T-cell (primary cell): ENCODE measurements around the gene CPNE4. TPM values are rescaled to one million over a fixed set of nuclear protein-coding genes. Genes with fewer than 3 reads are reported as not detected.
"Not testable (repeated sequence)": the region's sequence is repeated elsewhere in the genome, so short reads cannot be mapped to it uniquely, and the experiment has no call there.

Source experiments
- ATAC-seq, 4 experiments: fragments of 200-7000 bp in 3 of 4; fragments of 150-1000 bp in 1 of 4; cut with Tn5 transposase; replicated peaks in 1 of 4; 1 replicate in 3 of 4; 2 replicates in 1 of 4; pipeline ENCODE4 v1.10.0; 2021; ENCODE audit warnings: moderate library complexity in 3 of 4, mild to moderate bottlenecking in 2 of 4, moderate number of reproducible peaks in 1 of 4
- CTCF ChIA-PET, 2 donors: fragments of 300-600 bp; sonication (Branson Sonifier 250); formaldehyde crosslinking; loops; one replicate each; lab custom pipeline; 2022; ENCODE audit warnings: antibody characterized with exemption in 2 of 2; lab: Charles Lee
- POLR2A ChIA-PET, 2 donors: fragments of 300-600 bp; sonication (Branson Sonifier 250); formaldehyde crosslinking; loops; one replicate each; lab custom pipeline; 2022; ENCODE audit warnings: antibody characterized with exemption in 2 of 2; lab: Charles Lee
- DNase-seq, 35 experiments: peaks; one replicate each; pipeline versions ENCODE4 v3.0.0 to v3.0.0-alpha.2; 2013 to 2023
- H3K27ac ChIP-seq: one replicate; pipeline ENCODE4 v1.5.1; 2013; ENCODE audit warnings: low read length
- H3K27me3 ChIP-seq, 2 experiments: replicated peaks in 1 of 2; 1 replicate in 1 of 2; 2 replicates in 1 of 2; pipeline versions ENCODE4 v1.6.1 to v1.7.0; 2013; ENCODE audit warnings: low read length in 1 of 2, mixed read lengths in 1 of 2; ENCODE audit not compliant: control insufficient read depth in 2 of 2, insufficient read depth in 2 of 2; ENCODE audit errors: extremely low read depth in 1 of 2
- H3K36me3 ChIP-seq, 2 donors: 1 replicate in 1 of 2; 2 replicates in 1 of 2; pipeline versions ENCODE4 v1.6.1 to v1.7.0; 2013; ENCODE audit warnings: low read length in 1 of 2; ENCODE audit not compliant: control insufficient read depth in 2 of 2, insufficient read depth in 1 of 2; ENCODE audit errors: extremely low read depth in 1 of 2
- H3K4me1 ChIP-seq, 2 experiments: 1 replicate in 1 of 2; 2 replicates in 1 of 2; pipeline versions ENCODE4 v1.6.1 to v1.7.0; 2013; ENCODE audit warnings: low read length in 2 of 2, mixed read lengths in 1 of 2; ENCODE audit not compliant: insufficient read depth in 2 of 2, control insufficient read depth in 1 of 2; ENCODE audit errors: extremely low read depth in 1 of 2
- H3K4me3 ChIP-seq, 2 donors: 1 replicate in 1 of 2; 2 replicates in 1 of 2; pipeline versions ENCODE4 v1.5.1 to v1.7.0; 2013; ENCODE audit warnings: mild to moderate bottlenecking in 2 of 2, low read length in 1 of 2, moderate library complexity in 1 of 2; ENCODE audit not compliant: control insufficient read depth in 1 of 2; ENCODE audit errors: extremely low read depth in 1 of 2
- H3K9me3 ChIP-seq: 2 replicates; pipeline ENCODE4 v1.7.0; 2013
- H3K27ac Mint-ChIP-seq, 2 donors: one replicate each; pipeline ENCODE4 v1.8.0; 2020 to 2021; ENCODE audit warnings: mild to moderate bottlenecking in 2 of 2, mixed read lengths in 2 of 2
- H3K27me3 Mint-ChIP-seq, 2 donors: one replicate each; pipeline ENCODE4 v1.8.0; 2021 to 2022; ENCODE audit warnings: mixed read lengths in 2 of 2
- H3K36me3 Mint-ChIP-seq: one replicate; pipeline ENCODE4 v1.8.0; 2021; ENCODE audit warnings: mixed read lengths
- H3K4me1 Mint-ChIP-seq, 3 donors: one replicate each; pipeline ENCODE4 v1.8.0; 2020 to 2022; ENCODE audit warnings: mixed read lengths in 3 of 3, mild to moderate bottlenecking in 1 of 3
- H3K4me3 Mint-ChIP-seq, 3 donors: one replicate each; pipeline ENCODE4 v1.8.0; 2020 to 2022; ENCODE audit warnings: mild to moderate bottlenecking in 3 of 3, mixed read lengths in 3 of 3, moderate library complexity in 3 of 3
- H3K9me3 Mint-ChIP-seq, 3 donors: one replicate each; pipeline ENCODE4 v1.8.0; 2020 to 2022; ENCODE audit warnings: mixed read lengths in 3 of 3
- WGBS: methylation state at CpG from one replicate; pipeline ENCODE4 v1.1.5; 2013; ENCODE audit warnings: missing lambda C conversion rate; ENCODE audit not compliant: insufficient coverage; 5-methylcytosine and 5-hydroxymethylcytosine counted together
- total RNA-seq, 35 experiments: library from RNA in 6 of 35; stranded (reverse) in 6 of 35; fragments of 120-200 nt in 1 of 35; gene quantifications; one replicate each; pipeline versions ENCODE4 v1.2.1 to v1.2.4 and lab custom pipeline; 2013 to 2026

Gene CPNE4
- total RNA-seq, 5 donors from 2014 or later (not counting 1 experiment from before 2014, with no cell fraction given) = not detected

GRCh38 chr3:131885871-131886270, 148.9 kb downstream of the CPNE4 start:
- H3K36me3 Mint-ChIP-seq, CTCF ChIA-PET, DNase-seq, H3K27ac Mint-ChIP-seq, H3K4me3 ChIP-seq, H3K4me1 Mint-ChIP-seq, H3K4me3 Mint-ChIP-seq, ATAC-seq, H3K27me3 Mint-ChIP-seq, H3K9me3 Mint-ChIP-seq, H3K36me3 ChIP-seq, H3K27ac ChIP-seq, H3K27me3 ChIP-seq, H3K9me3 ChIP-seq, POLR2A ChIA-PET, H3K4me1 ChIP-seq: not testable (repeated sequence)
- WGBS = 60% methylated on average over 2 of the region's 4 CpGs

GRCh38 chr3:131883711-131884407, 151.0 kb downstream of the CPNE4 start:
- Histone ChIP-seq H3K27ac (no peak overlapping the region), H3K4me1 (no peaks in the 10 kb centered on the region), H3K27me3 (peaks cover 0 to 4% of the 10 kb centered on the region in 2 experiments), H3K36me3 (no peaks in the 10 kb centered on the region), H3K4me3 (no peak overlapping the region), H3K9me3 (no peaks in the 10 kb centered on the region)
- Mint-ChIP-seq H3K27ac (no peak overlapping the region), H3K9me3 (no peaks in the 10 kb centered on the region), H3K27me3 (peaks cover 2 to 8% of the 10 kb centered on the region in 2 donors), H3K36me3 (no peaks in the 10 kb centered on the region), H3K4me1 (no peaks in the 10 kb centered on the region), H3K4me3 (no peak overlapping the region)
- ATAC-seq (no peak), DNase-seq (no peak)
- ChIA-PET CTCF (no interaction called here), POLR2A (no interaction called here)
- WGBS = 43% methylated on average over 2 of the region's 2 CpGs

DNA sequence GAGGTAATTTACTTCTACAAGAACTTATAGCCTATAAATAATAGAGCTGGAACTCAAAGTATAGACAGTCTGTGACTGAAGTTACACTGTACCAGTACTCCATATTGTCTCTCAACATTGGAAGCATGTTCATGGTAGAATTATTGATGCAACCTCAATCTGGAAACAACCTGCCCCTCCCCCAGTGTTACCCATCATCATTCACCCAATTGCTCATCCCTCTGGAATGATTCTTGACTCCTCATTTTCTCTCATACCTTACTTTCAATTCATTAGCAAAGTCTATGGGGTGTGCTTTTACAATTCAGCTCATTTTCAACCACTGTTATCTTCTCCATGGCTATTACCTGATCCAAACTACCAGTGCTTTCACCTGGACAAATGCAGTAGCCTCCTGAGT, 151.7 kb downstream of the CPNE4 start:
- Histone ChIP-seq H3K27me3 (peaks cover 0 to 4% of the 10 kb centered on the region in 2 experiments), H3K27ac (no peak overlapping the region), H3K36me3 (no peaks in the 10 kb centered on the region), H3K4me1 (no peaks in the 10 kb centered on the region), H3K4me3 (no peak overlapping the region), H3K9me3 (no peaks in the 10 kb centered on the region)
- ChIA-PET POLR2A (no interaction called here), CTCF (no interaction called here)
- H3K27ac Mint-ChIP-seq = no peak overlapping the region
- H3K9me3 Mint-ChIP-seq = no peaks in the 10 kb centered on the region
- H3K27me3 Mint-ChIP-seq = peaks cover 2 to 8% of the 10 kb centered on the region in 2 donors
- no peak overlapping the region for H3K4me3 Mint-ChIP-seq
- no peak for DNase-seq
- no peak for ATAC-seq
- no peaks in the 10 kb centered on the region for H3K4me1 Mint-ChIP-seq
- H3K36me3 Mint-ChIP-seq = no peaks in the 10 kb centered on the region

DNA sequence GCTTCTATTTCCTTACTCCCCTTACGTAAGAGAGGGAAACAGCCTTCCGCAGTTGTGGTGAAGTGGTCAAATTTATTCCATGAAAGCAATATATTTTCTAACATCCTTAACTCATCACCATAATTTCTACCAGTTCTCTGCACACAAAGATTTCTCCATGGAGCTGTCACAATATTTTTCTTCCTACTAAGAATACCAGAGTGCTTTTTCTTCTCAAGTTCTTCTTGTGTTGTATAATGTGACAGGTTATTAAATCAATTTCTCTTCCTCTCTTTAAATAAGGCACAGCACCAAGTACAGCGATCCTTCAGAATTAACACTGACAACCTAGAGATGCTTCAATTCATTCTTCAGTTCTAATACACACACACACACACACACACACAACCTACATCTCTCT, 153.0 kb downstream of the CPNE4 start:
- DNase-seq (no peak), ATAC-seq (no peak)
- no peaks in the 10 kb centered on the region for H3K36me3 ChIP-seq
- no peak overlapping the region for H3K27ac ChIP-seq
- ChIA-PET POLR2A (no interaction called here), CTCF (interaction anchor here in 1 of 2 donors (0.6 kb wide), 1 partner anchor 60 kb away, joined by 5 read pairs; no protein-coding TSS in a partner anchor)
- H3K4me3 ChIP-seq = no peak overlapping the region
- H3K4me1 ChIP-seq = no peaks in the 10 kb centered on the region
- Mint-ChIP-seq H3K27me3 (no peaks in the 10 kb centered on the region), H3K27ac (no peak overlapping the region), H3K4me1 (no peaks in the 10 kb centered on the region), H3K9me3 (no peaks in the 10 kb centered on the region), H3K36me3 (no peaks in the 10 kb centered on the region), H3K4me3 (no peak overlapping the region)
- WGBS = no CpG with 5 or more reads among the region's 3 CpGs
- H3K9me3 ChIP-seq = no peaks in the 10 kb centered on the region
- H3K27me3 ChIP-seq = peaks cover 0 to 4% of the 10 kb centered on the region in 2 experiments

DNA sequence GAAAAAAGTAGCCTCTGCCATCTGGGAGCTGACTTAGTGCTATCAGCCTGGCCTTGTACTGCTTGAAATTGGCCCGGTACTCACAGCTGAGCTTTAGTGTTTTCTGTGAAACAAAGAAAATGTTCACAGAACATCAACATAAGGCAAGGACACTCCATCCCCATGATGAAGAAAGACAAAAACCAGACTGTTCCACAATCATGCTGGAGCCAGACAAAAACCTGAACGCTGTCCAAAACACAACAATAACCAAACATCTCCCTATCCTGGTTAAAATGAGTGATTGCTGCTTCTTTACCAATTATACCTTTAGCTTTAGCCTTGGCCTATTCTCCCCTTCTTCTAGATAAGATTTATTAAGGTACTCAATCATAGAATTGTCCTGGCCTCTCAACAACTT, 153.9 kb downstream of the CPNE4 start:
- Histone ChIP-seq H3K27me3 (no peaks in the 10 kb centered on the region), H3K27ac (no peak overlapping the region), H3K4me3 (no peak overlapping the region), H3K36me3 (no peaks in the 10 kb centered on the region), H3K9me3 (no peaks in the 10 kb centered on the region), H3K4me1 (no peaks in the 10 kb centered on the region)
- Mint-ChIP-seq H3K36me3 (no peaks in the 10 kb centered on the region), H3K4me1 (no peaks in the 10 kb centered on the region), H3K27me3 (no peaks in the 10 kb centered on the region), H3K9me3 (no peaks in the 10 kb centered on the region), H3K4me3 (no peak overlapping the region), H3K27ac (no peak overlapping the region)
- POLR2A ChIA-PET = no interaction called here
- CTCF ChIA-PET = no interaction called here
- ATAC-seq (no peak), DNase-seq (no peak)
- 52% methylated on average over 2 of the region's 2 CpGs for WGBS

GRCh38 chr3:131868203-131868602, 166.6 kb downstream of the CPNE4 start:
- 77% methylated on average over 6 of the region's 6 CpGs for WGBS
- Mint-ChIP-seq H3K27ac (no peak overlapping the region), H3K4me1 (no peaks in the 10 kb centered on the region), H3K36me3 (no peaks in the 10 kb centered on the region), H3K9me3 (peaks cover 0 to 4% (median 0%) of the 10 kb centered on the region in 3 donors), H3K4me3 (no peak overlapping the region), H3K27me3 (peaks cover 2 to 6% of the 10 kb centered on the region in 2 donors)
- ATAC-seq (no peak), DNase-seq (no peak)
- CTCF ChIA-PET = no interaction called here
- H3K4me1 ChIP-seq = no peaks in the 10 kb centered on the region
- H3K9me3 ChIP-seq = no peaks in the 10 kb centered on the region
- no peak overlapping the region for H3K4me3 ChIP-seq
- no peak overlapping the region for H3K27ac ChIP-seq
- POLR2A ChIA-PET = no interaction called here
- no peaks in the 10 kb centered on the region for H3K27me3 ChIP-seq
- H3K36me3 ChIP-seq = no peaks in the 10 kb centered on the region
